DND-41 (cell line): ENCODE measurements around the gene PDPR.
"Not testable (repeated sequence)": the region's sequence is repeated elsewhere in the genome, so short reads cannot be mapped to it uniquely, and the experiment has no call there.

Experiments used
- ATAC-seq: fragments of 200-7000 bp; cut with Tn5 transposase; 3 replicates; pipeline ENCODE4 v1.9.1; 2021; ENCODE audit warnings: low read depth; ENCODE audit not compliant: insufficient read depth
- DNase-seq: peaks from one replicate; pipeline ENCODE4 v3.0.0-alpha.2; 2020
- H2AFZ ChIP-seq: 2 replicates; pipeline ENCODE4 v1.6.0; 2012; ENCODE audit warnings: low read depth, low read length
- H3K27ac ChIP-seq: 2 replicates; pipeline ENCODE4 v1.5.1; 2012; ENCODE audit warnings: low read length, inconsistent platforms
- H3K27me3 ChIP-seq: fragments of 200-600 bp; sonication (generic); 2 replicates; pipeline ENCODE4 v1.6.0; 2012; ENCODE audit warnings: low read length, mild to moderate bottlenecking, inconsistent platforms; ENCODE audit not compliant: insufficient read depth, poor library complexity
- H3K36me3 ChIP-seq: 2 replicates; pipeline ENCODE4 v1.5.1; 2012; ENCODE audit warnings: low read length, inconsistent platforms; ENCODE audit not compliant: insufficient read depth
- H3K4me1 ChIP-seq: 2 replicates; pipeline ENCODE4 v1.5.1; 2012; ENCODE audit warnings: mild to moderate bottlenecking, low read length; ENCODE audit not compliant: insufficient read depth
- H3K4me2 ChIP-seq: 2 replicates; pipeline ENCODE4 v1.6.0; 2012; ENCODE audit warnings: mild to moderate bottlenecking, moderate library complexity, low read length, inconsistent platforms; ENCODE audit not compliant: insufficient read depth
- H3K4me3 ChIP-seq, 2 experiments: fragments of 200-600 bp in 1 of 2; shearing (Covaris generic) in 1 of 2; 2 replicates each; pipeline ENCODE4 v1.5.1; 2012 to 2016; ENCODE audit warnings: inconsistent platforms in 2 of 2, low read length in 2 of 2, mild to moderate bottlenecking in 2 of 2, low read depth in 1 of 2, moderate library complexity in 1 of 2
- H3K79me2 ChIP-seq: 2 replicates; pipeline ENCODE4 v1.6.0; 2012; ENCODE audit warnings: low read length, inconsistent platforms; ENCODE audit not compliant: insufficient read depth
- H3K9ac ChIP-seq: 2 replicates; pipeline ENCODE4 v1.6.0; 2012; ENCODE audit warnings: low read depth, mild to moderate bottlenecking, inconsistent platforms, low read length, moderate library complexity
- H3K9me3 ChIP-seq: 2 replicates; pipeline ENCODE4 v1.5.1; 2012; ENCODE audit warnings: low read length, moderate library complexity, mild to moderate bottlenecking, inconsistent platforms; ENCODE audit not compliant: insufficient read depth, severe bottlenecking
- H4K20me1 ChIP-seq: 2 replicates; pipeline ENCODE4 v1.6.0; 2012; ENCODE audit warnings: low read length; ENCODE audit not compliant: insufficient read depth

Gene PDPR

DNA sequence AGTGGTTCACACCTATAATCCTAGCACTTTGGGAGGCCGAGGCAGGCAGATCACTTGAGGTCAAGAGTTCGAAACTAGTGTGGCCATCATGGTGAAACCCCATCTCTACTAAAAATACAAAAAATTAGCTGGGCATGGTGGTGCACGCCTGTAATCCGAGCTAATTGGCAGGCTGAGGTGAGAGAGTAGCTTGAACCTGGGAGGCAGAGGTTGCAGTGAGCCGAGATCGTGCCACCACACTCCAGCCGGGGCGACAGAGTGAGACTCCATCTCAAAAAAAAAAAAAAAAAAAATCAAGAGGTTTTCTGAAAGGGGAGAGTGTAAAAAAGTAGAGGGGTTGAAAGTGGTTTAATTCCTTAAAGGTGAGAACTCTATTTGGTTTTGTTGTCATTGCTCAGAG, 21.7 kb downstream of the PDPR start:
- not testable (repeated sequence) for H3K27me3 ChIP-seq, H3K4me1 ChIP-seq, H3K9ac ChIP-seq, ATAC-seq, H3K4me2 ChIP-seq, H3K9me3 ChIP-seq, H3K4me3 ChIP-seq, DNase-seq, H3K79me2 ChIP-seq, H4K20me1 ChIP-seq, H3K27ac ChIP-seq, H2AFZ ChIP-seq
- H3K36me3 ChIP-seq, result peaks cover 86% of the 10 kb centered on the region

DNA sequence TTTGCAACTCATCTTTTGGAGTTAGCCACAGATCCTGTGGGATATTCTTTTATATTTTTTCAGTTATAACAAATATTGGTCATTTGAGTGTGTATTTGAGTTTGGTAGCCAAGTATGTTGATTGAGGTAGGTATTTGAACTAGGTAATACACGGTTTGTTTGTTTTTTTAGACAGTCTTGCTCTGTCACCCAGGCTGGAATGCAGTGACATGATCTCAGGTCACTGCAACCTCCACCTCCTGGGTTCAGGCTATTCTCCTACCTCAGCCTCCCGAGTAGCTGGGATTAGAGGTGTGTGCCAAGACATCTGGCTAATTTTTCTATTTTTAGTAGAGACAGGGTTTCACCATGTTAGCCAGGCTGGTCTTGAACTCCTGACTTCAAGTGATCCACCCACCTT, 22.5 kb downstream of the PDPR start:
- H2AFZ ChIP-seq, result not testable (repeated sequence)

DNA sequence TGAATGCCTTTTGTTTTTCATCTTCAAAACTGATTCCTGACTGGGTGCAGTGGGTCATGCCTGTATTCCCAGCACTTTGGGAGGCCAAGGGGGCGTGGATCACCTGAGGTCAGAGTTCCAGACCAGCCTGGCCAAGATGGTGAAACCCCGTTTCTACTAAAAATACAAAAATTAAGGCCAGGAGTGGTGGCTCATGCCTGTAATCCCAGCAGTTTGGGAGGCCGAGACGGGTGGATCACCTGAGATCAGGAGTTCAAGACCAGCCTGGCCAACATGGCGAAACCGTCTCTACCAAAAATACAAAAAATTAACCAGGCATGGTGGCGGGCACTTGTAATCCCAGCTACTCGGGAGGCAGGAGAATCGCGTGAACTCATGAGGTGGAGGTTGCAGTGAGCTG, 28.6 kb downstream of the PDPR start:
- H3K27me3 ChIP-seq, H3K27ac ChIP-seq, H2AFZ ChIP-seq, ATAC-seq, H3K4me1 ChIP-seq, DNase-seq, H3K79me2 ChIP-seq, H3K4me2 ChIP-seq, H3K9ac ChIP-seq, H3K4me3 ChIP-seq, H4K20me1 ChIP-seq, H3K9me3 ChIP-seq: not testable (repeated sequence)
- H3K36me3 ChIP-seq, result peaks cover 77% of the 10 kb centered on the region

More for the DNA sequence above, 22.5 kb downstream of the PDPR start:
- not testable (repeated sequence) for H3K9me3 ChIP-seq, H3K27ac ChIP-seq, H3K4me1 ChIP-seq, ATAC-seq, H4K20me1 ChIP-seq, H3K9ac ChIP-seq, H3K4me2 ChIP-seq, DNase-seq, H3K27me3 ChIP-seq, H3K79me2 ChIP-seq, H3K4me3 ChIP-seq
- peaks cover 89% of the 10 kb centered on the region for H3K36me3 ChIP-seq

- not testable (repeated sequence) for H3K79me2 ChIP-seq, H3K9ac ChIP-seq, ATAC-seq, H3K9me3 ChIP-seq, H2AFZ ChIP-seq, H3K4me1 ChIP-seq, DNase-seq, H3K4me3 ChIP-seq, H3K27me3 ChIP-seq, H4K20me1 ChIP-seq, H3K27ac ChIP-seq, H3K4me2 ChIP-seq
- peaks cover 80% of the 10 kb centered on the region for H3K36me3 ChIP-seq
These were observed 29.2 kb downstream of the PDPR start for GRCh38 chr16:70143231-70143895.

GRCh38 chr16:70147853-70148252, 33.7 kb downstream of the PDPR start:
- H3K27ac ChIP-seq, H3K4me2 ChIP-seq, H3K79me2 ChIP-seq, ATAC-seq, H3K9ac ChIP-seq, H4K20me1 ChIP-seq, H3K27me3 ChIP-seq, H3K4me1 ChIP-seq, H3K4me3 ChIP-seq, H2AFZ ChIP-seq, H3K9me3 ChIP-seq, DNase-seq: not testable (repeated sequence)
- peaks cover 78% of the 10 kb centered on the region for H3K36me3 ChIP-seq

GRCh38 chr16:70148453-70148852, 34.3 kb downstream of the PDPR start:
- H3K79me2 ChIP-seq, H4K20me1 ChIP-seq, H3K4me3 ChIP-seq, H3K27me3 ChIP-seq, DNase-seq, H3K9me3 ChIP-seq, H3K9ac ChIP-seq, H2AFZ ChIP-seq, H3K4me2 ChIP-seq, H3K27ac ChIP-seq, ATAC-seq, H3K4me1 ChIP-seq: not testable (repeated sequence)
- peaks cover 78% of the 10 kb centered on the region for H3K36me3 ChIP-seq

- not testable (repeated sequence) for ATAC-seq, DNase-seq, H3K4me3 ChIP-seq, H3K9ac ChIP-seq, H3K4me1 ChIP-seq, H3K4me2 ChIP-seq, H4K20me1 ChIP-seq, H3K27me3 ChIP-seq, H3K27ac ChIP-seq, H3K79me2 ChIP-seq, H3K9me3 ChIP-seq, H2AFZ ChIP-seq
- H3K36me3 ChIP-seq, result peaks cover 78% of the 10 kb centered on the region
These were observed 35.2 kb downstream of the PDPR start for GRCh38 chr16:70149296-70149695.
